ENCODE data around the gene TCP11L2. TPM values are rescaled to one million over a fixed set of nuclear protein-coding genes. Genes with fewer than 3 reads are reported as not detected.
A peak's percentile ranks its signal among the peaks of the same experiment; 100 is the strongest.

The TCP11L2 gene
- total RNA-seq, 1 donor: 25.0 TPM

DNA sequence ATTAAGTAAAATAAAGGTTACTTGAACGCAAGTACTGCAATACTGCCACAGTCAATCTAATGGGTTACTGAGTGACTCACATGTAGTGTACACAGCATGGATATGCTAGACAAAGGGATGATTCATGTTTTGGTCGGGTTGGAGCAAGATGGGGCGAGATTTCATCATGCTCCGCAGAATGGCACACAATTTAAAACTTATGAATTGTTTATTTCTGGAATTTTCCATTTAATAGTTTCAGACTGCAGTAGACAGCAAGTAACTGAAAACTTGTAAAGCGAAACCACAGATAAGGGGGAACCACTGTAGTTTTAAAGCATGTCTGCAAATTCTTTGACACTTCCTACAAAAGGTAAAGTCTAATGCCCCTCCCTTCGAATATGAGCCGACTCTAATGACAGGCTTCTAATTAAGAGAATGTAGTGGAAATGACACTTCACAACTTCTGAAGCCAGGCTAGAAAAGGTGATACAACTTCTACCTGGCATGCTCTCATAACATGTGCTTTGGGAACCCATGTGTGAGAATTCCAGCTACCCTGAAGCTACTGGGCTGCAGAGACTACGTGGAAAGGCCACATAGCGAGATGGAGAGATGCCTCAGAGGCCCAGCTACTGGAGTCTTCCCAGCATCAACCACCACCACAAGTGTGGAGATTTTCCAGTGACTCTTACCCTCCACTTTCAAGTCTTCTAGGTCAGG is 13.9 kb upstream of the TCP11L2 start:
- peak; percentile 96 for DNase-seq (ENCODE audit: low read depth)
- no peak overlapping the region for H3K4me3 ChIP-seq (ENCODE audit: low read depth, low read length)
- TF ChIP-seq, protein P1, sequence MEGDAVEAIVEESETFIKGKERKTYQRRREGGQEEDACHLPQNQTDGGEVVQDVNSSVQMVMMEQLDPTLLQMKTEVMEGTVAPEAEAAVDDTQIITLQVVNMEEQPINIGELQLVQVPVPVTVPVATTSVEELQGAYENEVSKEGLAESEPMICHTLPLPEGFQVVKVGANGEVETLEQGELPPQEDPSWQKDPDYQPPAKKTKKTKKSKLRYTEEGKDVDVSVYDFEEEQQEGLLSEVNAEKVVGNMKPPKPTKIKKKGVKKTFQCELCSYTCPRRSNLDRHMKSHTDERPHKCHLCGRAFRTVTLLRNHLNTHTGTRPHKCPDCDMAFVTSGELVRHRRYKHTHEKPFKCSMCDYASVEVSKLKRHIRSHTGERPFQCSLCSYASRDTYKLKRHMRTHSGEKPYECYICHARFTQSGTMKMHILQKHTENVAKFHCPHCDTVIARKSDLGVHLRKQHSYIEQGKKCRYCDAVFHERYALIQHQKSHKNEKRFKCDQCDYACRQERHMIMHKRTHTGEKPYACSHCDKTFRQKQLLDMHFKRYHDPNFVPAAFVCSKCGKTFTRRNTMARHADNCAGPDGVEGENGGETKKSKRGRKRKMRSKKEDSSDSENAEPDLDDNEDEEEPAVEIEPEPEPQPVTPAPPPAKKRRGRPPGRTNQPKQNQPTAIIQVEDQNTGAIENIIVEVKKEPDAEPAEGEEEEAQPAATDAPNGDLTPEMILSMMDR (IDR thresholded peaks at IDR 0.05; ENCODE audit: insufficient read depth, low read depth, low read length): no peak

DNA sequence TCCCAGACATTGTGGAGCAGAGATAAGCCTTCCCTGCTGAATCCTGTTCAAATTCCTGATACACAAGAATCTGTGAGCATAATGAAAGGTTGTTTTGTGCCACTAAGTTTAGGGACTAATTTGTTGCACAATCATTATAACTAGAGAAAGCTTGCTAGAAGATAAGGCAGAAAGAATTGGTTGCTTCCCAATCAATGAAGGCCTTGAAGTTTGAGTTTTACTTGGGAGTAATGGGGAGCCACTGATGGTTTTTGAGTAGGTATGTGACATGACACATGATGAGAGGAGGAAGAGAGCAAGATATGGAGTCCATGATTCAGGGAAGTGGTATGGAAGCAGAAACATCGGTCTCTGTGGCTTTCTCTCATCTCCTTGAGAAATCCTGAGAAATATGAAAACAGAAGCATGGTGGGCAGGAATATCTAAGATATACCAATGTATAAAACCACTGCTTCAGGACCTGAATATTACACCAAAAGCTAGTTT is 13.3 kb upstream of the TCP11L2 start:
- TF ChIP-seq, protein P1 (IDR thresholded peaks at IDR 0.05; ENCODE audit: insufficient read depth, low read depth, low read length): no peak
- H3K4me3 ChIP-seq (ENCODE audit: low read depth, low read length): no peak overlapping the region
- DNase-seq (ENCODE audit: low read depth): peak; percentile 18

DNA sequence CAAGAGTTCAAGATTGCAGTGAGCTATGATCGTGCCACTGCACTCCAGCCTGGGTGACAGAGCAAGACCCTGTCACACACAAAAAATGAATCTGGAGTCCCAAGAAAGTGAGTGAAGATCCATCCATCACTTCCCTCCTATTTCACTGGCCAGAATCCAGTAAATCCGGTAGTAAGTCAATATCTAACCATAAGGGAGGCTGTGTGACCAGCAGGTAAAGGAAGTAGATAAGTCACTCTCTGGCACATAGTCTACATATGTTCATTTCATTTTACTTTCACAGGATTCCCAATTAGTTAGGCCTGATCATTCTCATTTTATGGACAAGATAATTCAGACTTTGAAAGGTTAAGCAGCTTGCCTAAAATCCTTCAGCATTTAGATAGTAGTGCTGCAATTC is 11.9 kb upstream of the TCP11L2 start:
- DNase-seq (ENCODE audit: low read depth): no peak
- TF ChIP-seq, protein P1 (IDR thresholded peaks at IDR 0.05; ENCODE audit: insufficient read depth, low read depth, low read length): no peak
- no peak overlapping the region for H3K4me3 ChIP-seq (ENCODE audit: low read depth, low read length)

DNA sequence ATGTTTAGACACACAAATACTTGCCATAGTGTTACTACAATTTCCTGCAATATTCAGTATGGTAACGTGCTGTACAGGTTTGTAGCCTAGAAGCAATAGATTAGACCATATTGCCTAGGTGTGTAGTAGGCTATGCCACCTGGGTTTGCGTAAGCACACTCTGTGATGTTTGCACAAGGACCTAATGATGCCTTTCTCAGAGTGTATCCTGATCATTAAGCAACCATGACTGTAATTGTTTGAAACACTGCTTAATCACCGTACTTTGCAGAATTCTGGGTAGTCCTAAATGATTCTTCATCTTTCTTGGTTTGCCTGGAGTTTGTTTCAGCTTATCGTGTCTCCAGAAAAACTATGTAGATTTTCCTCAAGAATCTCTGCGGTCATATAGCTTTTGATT is 11.2 kb upstream of the TCP11L2 start:
- no peak overlapping the region for H3K4me3 ChIP-seq (ENCODE audit: low read depth, low read length)
- no peak for DNase-seq (ENCODE audit: low read depth)
- TF ChIP-seq, protein P1 (IDR thresholded peaks at IDR 0.05; ENCODE audit: insufficient read depth, low read depth, low read length): no peak

DNA sequence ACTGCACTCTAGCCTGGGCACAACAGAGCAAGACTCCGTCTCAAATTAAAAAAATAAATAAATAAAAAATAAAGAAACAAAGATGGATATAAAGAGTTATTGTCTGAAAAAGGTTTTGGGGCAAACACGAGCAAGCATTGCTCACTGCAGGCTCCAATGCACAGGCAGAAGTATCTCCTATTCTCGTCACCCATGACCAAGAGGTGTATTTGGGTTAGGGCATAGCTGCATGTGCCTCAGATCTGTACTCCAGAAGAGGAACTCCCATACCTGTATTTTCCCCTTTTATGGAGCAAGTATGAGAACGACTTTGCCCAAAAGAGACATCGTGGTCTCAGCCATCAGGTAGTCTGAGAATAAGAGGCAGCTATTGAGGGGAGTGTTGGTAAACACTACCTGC is 10.2 kb upstream of the TCP11L2 start:
- no peak for DNase-seq (ENCODE audit: low read depth)
- no peak overlapping the region for H3K4me3 ChIP-seq (ENCODE audit: low read depth, low read length)
- TF ChIP-seq, protein P1 (IDR thresholded peaks at IDR 0.05; ENCODE audit: insufficient read depth, low read depth, low read length): no peak

DNA sequence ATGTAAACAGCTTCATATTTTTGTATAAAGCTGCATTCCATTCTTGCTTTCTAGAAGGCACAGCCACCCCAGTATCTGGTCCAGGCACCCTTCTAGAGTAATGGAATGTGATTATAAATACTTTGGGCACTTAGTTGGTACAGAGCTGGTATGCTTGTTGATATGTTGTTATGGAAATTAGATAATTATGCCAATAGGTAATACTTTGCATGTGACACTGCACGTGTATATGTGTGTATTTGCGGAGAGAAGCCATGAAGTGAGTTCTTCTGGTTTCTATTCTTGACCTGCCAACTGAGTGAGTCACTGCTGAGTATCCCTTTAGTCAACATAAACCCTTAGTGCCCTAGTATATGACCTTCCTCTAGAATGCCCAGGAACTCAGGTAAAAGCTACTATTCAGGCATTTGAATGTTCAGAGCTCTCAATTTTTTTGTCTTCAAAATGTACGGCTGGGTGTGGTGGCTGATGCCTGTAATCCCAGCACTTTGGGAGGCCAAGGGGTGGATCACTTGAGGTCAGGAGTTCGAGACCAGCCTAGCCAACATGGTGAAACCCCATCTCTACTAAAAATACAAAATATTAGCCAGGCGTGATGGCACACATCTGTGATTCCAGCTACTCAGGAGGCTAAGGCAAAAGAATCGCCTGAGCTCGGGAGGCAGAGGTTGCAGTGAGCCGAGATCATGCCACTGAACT is 6.2 kb upstream of the TCP11L2 start:
- H3K4me3 ChIP-seq (ENCODE audit: low read depth, low read length): no peak overlapping the region
- TF ChIP-seq, protein P1 (IDR thresholded peaks at IDR 0.05; ENCODE audit: insufficient read depth, low read depth, low read length): no peak
- DNase-seq (ENCODE audit: low read depth): peak; percentile 85

All from fibroblast of villous mesenchyme (primary cell).